Sigmoid colon (tissue), 7 donors: ENCODE measurements around the gene ADD3. TPM values are rescaled to one million over a fixed set of nuclear protein-coding genes. Genes with fewer than 3 reads are reported as not detected.

Experiments used
- DNase-seq: peaks from one replicate; pipeline ENCODE4 v3.0.0-alpha.2; 2019
- H3K27ac ChIP-seq, 4 donors: fragments of 200-600 bp; sonication (generic); one replicate each; pipeline ENCODE4 v1.5.1; 2016 to 2019; ENCODE audit warnings: mild to moderate bottlenecking in 1 of 4
- H3K27me3 ChIP-seq, 3 donors: fragments of 200-600 bp; sonication (generic); one replicate each; pipeline ENCODE4 v1.5.1; 2019; ENCODE audit warnings: mild to moderate bottlenecking in 1 of 3
- H3K36me3 ChIP-seq, 4 donors: fragments of 200-600 bp; sonication (generic); one replicate each; pipeline ENCODE4 v1.5.1; 2016 to 2019
- H3K4me1 ChIP-seq, 4 donors: fragments of 200-600 bp; sonication (generic); one replicate each; pipeline ENCODE4 v1.5.1; 2017 to 2019
- H3K4me3 ChIP-seq, 4 donors: fragments of 200-600 bp; sonication (generic); one replicate each; pipeline ENCODE4 v1.5.1; 2017 to 2019; ENCODE audit warnings: mild to moderate bottlenecking in 2 of 4, moderate library complexity in 1 of 4
- H3K9me3 ChIP-seq, 4 donors: fragments of 200-600 bp in 3 of 4; sonication (generic) in 3 of 4; one replicate each; pipeline versions ENCODE4 v1.5.1 to v1.6.1; 2013 to 2019
- CTCF ChIP-seq, 4 experiments: fragments of 450-650 bp in 3 of 4; fragments of 200-600 bp in 1 of 4; IDR thresholded peaks; one replicate each; pipeline ENCODE4 v1.5.1; 2016 to 2019; ENCODE audit warnings: antibody characterized with exemption in 4 of 4, mild to moderate bottlenecking in 3 of 4, moderate library complexity in 2 of 4
- EP300 ChIP-seq, 4 donors: sonication (generic); formaldehyde crosslinking; IDR thresholded peaks; one replicate each; pipeline ENCODE4 v1.6.1; 2017; ENCODE audit warnings: antibody characterized with exemption in 4 of 4
- POLR2A ChIP-seq, 2 donors: fragments of 450-650 bp; IDR thresholded peaks; one replicate each; pipeline ENCODE4 v1.6.1; 2016; ENCODE audit warnings: antibody characterized with exemption in 2 of 2, mild to moderate bottlenecking in 2 of 2, moderate library complexity in 2 of 2
- POLR2AphosphoS5 ChIP-seq, 4 donors: sonication (generic); formaldehyde crosslinking; IDR thresholded peaks; one replicate each; pipeline ENCODE4 v1.6.1; 2017; ENCODE audit warnings: antibody characterized with exemption in 4 of 4
- WGBS, 2 donors: extraction: QIAGEN DNeasy Blood & Tissue Kit; methylation state at CpG; one replicate each; pipeline ENCODE4 v1.1.7; 2013; 5-methylcytosine and 5-hydroxymethylcytosine counted together
- intact Hi-C: fragments of 100-400 bp; cut with DNase I; formaldehyde crosslinking; loops from one replicate; pipeline ENCODE4 v1.15.1; 2023
- polyA plus RNA-seq, 3 donors: library from polyadenylated mRNA; stranded (reverse); fragments of 200-250 nt; gene quantifications; one replicate each; pipeline ENCODE4 v1.2.3, GENCODE V29; 2013
- total RNA-seq, 4 donors: library from RNA; depleted of rRNA; stranded (reverse); fragments of >200 nt; gene quantifications; one replicate each; pipeline ENCODE4 v1.1.0, GENCODE V29; 2016
- donor health status: healthy with polysubstance abuse.
- donor health status: Bipolar disorder and iron deficiency.
- donor health status: healthy.

Gene ADD3
- total and polyA plus RNA-seq, 7 donors: 29.6 to 145 (median 91.2) TPM

- H3K4me1 ChIP-seq: no peaks in the 10 kb centered on the region
- no peaks in the 10 kb centered on the region for H3K27me3 ChIP-seq
- H3K27ac ChIP-seq: no peak overlapping the region
- intact Hi-C loops: no loop called here
- no peak for TF ChIP-seq EP300 (IDR thresholded peaks at IDR 0.05)
- no peak for TF ChIP-seq POLR2AphosphoS5 (IDR thresholded peaks at IDR 0.05)
- TF ChIP-seq POLR2A (IDR thresholded peaks at IDR 0.05): no peak
- TF ChIP-seq CTCF (IDR thresholded peaks at IDR 0.05): no peak
- H3K9me3 ChIP-seq: no peaks in the 10 kb centered on the region
- DNase-seq: no peak
- H3K36me3 ChIP-seq: no peaks in the 10 kb centered on the region
- WGBS, 2 donors: 94 to 97% methylated on average over 2 of the region's 2 CpGs
- H3K4me3 ChIP-seq: no peak overlapping the region
Measured at GRCh38 chr10:110091830-110092229, 84.0 kb downstream of the ADD3 start.

- no peaks in the 10 kb centered on the region for H3K9me3 ChIP-seq
- no peaks in the 10 kb centered on the region for H3K36me3 ChIP-seq
- intact Hi-C loops: no loop called here
- H3K27me3 ChIP-seq: no peaks in the 10 kb centered on the region
- 86 to 94% methylated on average over 2 of the region's 2 CpGs for WGBS, 2 donors
- no peak for DNase-seq
- TF ChIP-seq EP300 (IDR thresholded peaks at IDR 0.05) (no peak), CTCF (IDR thresholded peaks at IDR 0.05) (no peak), POLR2AphosphoS5 (IDR thresholded peaks at IDR 0.05) (no peak), POLR2A (IDR thresholded peaks at IDR 0.05) (no peak)
- H3K27ac ChIP-seq: no peak overlapping the region
- no peaks in the 10 kb centered on the region for H3K4me1 ChIP-seq
- no peak overlapping the region for H3K4me3 ChIP-seq
Measured at GRCh38 chr10:110093722-110094121, 85.9 kb downstream of the ADD3 start.

- no peaks in the 10 kb centered on the region for H3K27me3 ChIP-seq
- WGBS, 2 donors: 84 to 97% methylated on average over 2 of the region's 2 CpGs
- H3K27ac ChIP-seq: no peak overlapping the region
- intact Hi-C loops: no loop called here
- no peak for TF ChIP-seq POLR2A (IDR thresholded peaks at IDR 0.05)
- no peak for TF ChIP-seq POLR2AphosphoS5 (IDR thresholded peaks at IDR 0.05)
- TF ChIP-seq EP300 (IDR thresholded peaks at IDR 0.05): no peak
- TF ChIP-seq CTCF (IDR thresholded peaks at IDR 0.05): no peak
- H3K4me3 ChIP-seq: no peak overlapping the region
- H3K36me3 ChIP-seq: no peaks in the 10 kb centered on the region
- no peaks in the 10 kb centered on the region for H3K9me3 ChIP-seq
- DNase-seq: no peak
- H3K4me1 ChIP-seq: no peaks in the 10 kb centered on the region
Measured at GRCh38 chr10:110094786-110095185, 87.0 kb downstream of the ADD3 start.

- no peak for TF ChIP-seq EP300 (IDR thresholded peaks at IDR 0.05)
- no peak for TF ChIP-seq POLR2A (IDR thresholded peaks at IDR 0.05)
- no peak for TF ChIP-seq CTCF (IDR thresholded peaks at IDR 0.05)
- no peak for TF ChIP-seq POLR2AphosphoS5 (IDR thresholded peaks at IDR 0.05)
- Histone ChIP-seq H3K27ac (no peak overlapping the region), H3K4me3 (no peak overlapping the region), H3K4me1 (no peaks in the 10 kb centered on the region), H3K36me3 (peaks cover 0 to 9% (median 0%) of the 10 kb centered on the region in 4 donors), H3K9me3 (no peaks in the 10 kb centered on the region), H3K27me3 (no peaks in the 10 kb centered on the region)
- 65 to 66% methylated on average over 2 of the region's 2 CpGs for WGBS, 2 donors
- DNase-seq: no peak
- intact Hi-C loops: no loop called here
Measured at GRCh38 chr10:110101464-110102144, 93.8 kb downstream of the ADD3 start.
